Astrocyte (in vitro differentiated cells and primary cell): ENCODE data around the gene DNMT1. TPM values are rescaled to one million over a fixed set of nuclear protein-coding genes. Genes with fewer than 3 reads are reported as not detected.

Experiments
- DNase-seq: peaks from one replicate; pipeline ENCODE4 v3.0.0-alpha.2; 2010; ENCODE audit warnings: low read depth
- FAIRE-seq: peaks from 2 replicates; lab custom pipeline; 2011; peaks lifted over from hg19 to GRCh38; lab: Jason Lieb, UNC
- H2AFZ ChIP-seq: 2 replicates; pipeline ENCODE4 v1.6.0; 2012; ENCODE audit warnings: low read depth, low read length, inconsistent platforms
- H3K27ac ChIP-seq: 2 replicates; pipeline ENCODE4 v1.5.1; 2011; ENCODE audit warnings: low read depth, low read length, inconsistent platforms
- H3K27me3 ChIP-seq: 2 replicates; pipeline ENCODE4 v1.6.0; 2011; ENCODE audit warnings: low read length, inconsistent platforms; ENCODE audit not compliant: insufficient read depth
- H3K36me3 ChIP-seq: 2 replicates; pipeline ENCODE4 v1.5.1; 2011; ENCODE audit warnings: low read length, inconsistent platforms; ENCODE audit not compliant: insufficient read depth
- H3K4me1 ChIP-seq: 2 replicates; pipeline ENCODE4 v1.5.1; 2011; ENCODE audit warnings: low read length, inconsistent platforms; ENCODE audit not compliant: insufficient read depth
- H3K4me2 ChIP-seq: 2 replicates; pipeline ENCODE4 v1.6.0; 2012; ENCODE audit warnings: low read length, inconsistent platforms
- H3K4me3 ChIP-seq: 2 replicates; pipeline ENCODE4 v1.5.1; 2011; ENCODE audit warnings: low read depth, mild to moderate bottlenecking, low read length, inconsistent platforms; ENCODE audit not compliant: insufficient read depth
- H3K79me2 ChIP-seq: 2 replicates; pipeline ENCODE4 v1.6.0; 2012; ENCODE audit warnings: mild to moderate bottlenecking, low read length, inconsistent platforms; ENCODE audit not compliant: insufficient read depth
- H3K9ac ChIP-seq: 2 replicates; pipeline ENCODE4 v1.6.0; 2012; ENCODE audit warnings: mild to moderate bottlenecking, low read length, inconsistent platforms
- H3K9me3 ChIP-seq: 2 replicates; pipeline ENCODE4 v1.5.1; 2012; ENCODE audit warnings: low read depth, mild to moderate bottlenecking, low read length, inconsistent platforms; ENCODE audit not compliant: insufficient read depth
- H4K20me1 ChIP-seq: 2 replicates; pipeline ENCODE4 v1.6.0; 2012; ENCODE audit warnings: low read length, inconsistent platforms; ENCODE audit not compliant: insufficient read depth
- H3K27ac Mint-ChIP-seq: one replicate; pipeline ENCODE4 v1.8.0; 2021; ENCODE audit warnings: mild to moderate bottlenecking, mixed read lengths; ENCODE audit not compliant: unreplicated experiment
- H3K27me3 Mint-ChIP-seq: one replicate; pipeline ENCODE4 v1.8.0; 2021; ENCODE audit warnings: low read depth, mixed read lengths; ENCODE audit not compliant: unreplicated experiment
- H3K36me3 Mint-ChIP-seq: one replicate; pipeline ENCODE4 v1.8.0; 2021; ENCODE audit warnings: low read depth, mixed read lengths; ENCODE audit not compliant: unreplicated experiment
- H3K4me1 Mint-ChIP-seq: one replicate; pipeline ENCODE4 v1.8.0; 2021; ENCODE audit warnings: low read depth, mixed read lengths; ENCODE audit not compliant: unreplicated experiment
- H3K4me3 Mint-ChIP-seq: one replicate; pipeline ENCODE4 v1.8.0; 2021; ENCODE audit warnings: mild to moderate bottlenecking, moderate library complexity, mixed read lengths; ENCODE audit not compliant: unreplicated experiment
- H3K9me3 Mint-ChIP-seq: one replicate; pipeline ENCODE4 v1.8.0; 2021; ENCODE audit warnings: mild to moderate bottlenecking, mixed read lengths; ENCODE audit not compliant: unreplicated experiment
- EZH2 ChIP-seq: IDR thresholded peaks from 2 replicates; pipeline ENCODE4 v1.6.1; 2012; ENCODE audit warnings: mild to moderate bottlenecking, low read length, inconsistent platforms; ENCODE audit not compliant: insufficient read depth
- total RNA-seq: library from RNA; stranded (reverse); gene quantifications from 2 replicates; pipeline ENCODE4 v1.2.1, GENCODE V29; 2021
- TF ChIP-seq, protein P1 (sequence below): IDR thresholded peaks from 2 replicates; pipeline ENCODE4 v1.5.1; 2011; ENCODE audit warnings: low read depth, mild to moderate bottlenecking, inconsistent platforms, low read length, moderate library complexity; ENCODE audit not compliant: insufficient read depth

The DNMT1 gene
- total RNA-seq, 1 donor from 2014 or later: 50.6 TPM

DNA sequence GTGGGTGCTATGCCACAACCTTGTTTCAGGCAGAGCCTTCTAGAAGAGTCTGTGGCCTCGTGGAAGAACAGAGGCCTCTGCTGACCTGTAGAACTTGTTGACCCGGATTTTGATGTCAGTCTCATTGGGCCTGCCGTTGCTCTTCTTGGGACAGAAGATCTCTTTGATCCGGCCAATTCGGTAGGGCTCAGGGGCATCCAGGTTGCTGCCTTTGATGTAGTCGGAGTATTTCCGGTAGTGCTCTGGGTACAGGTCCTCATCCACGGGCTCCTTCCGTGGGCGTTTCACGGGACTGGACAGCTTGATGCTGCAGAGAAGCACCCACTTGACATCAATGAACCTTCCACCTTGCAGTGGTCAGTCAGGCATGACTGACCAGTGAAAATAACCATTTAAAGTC, 51.1 kb downstream of the DNMT1 start:
- H3K36me3 Mint-ChIP-seq: peaks cover 13% of the 10 kb centered on the region
- H3K27ac Mint-ChIP-seq: no peak overlapping the region
- FAIRE-seq: no peak
- H3K4me1 ChIP-seq: no peaks in the 10 kb centered on the region
- H3K79me2 ChIP-seq: no peaks in the 10 kb centered on the region
- no peaks in the 10 kb centered on the region for H3K4me1 Mint-ChIP-seq
- H3K4me3 Mint-ChIP-seq: no peak overlapping the region
- peaks cover 24% of the 10 kb centered on the region for H4K20me1 ChIP-seq
- H3K4me3 ChIP-seq: no peak overlapping the region
- TF ChIP-seq, protein P1, sequence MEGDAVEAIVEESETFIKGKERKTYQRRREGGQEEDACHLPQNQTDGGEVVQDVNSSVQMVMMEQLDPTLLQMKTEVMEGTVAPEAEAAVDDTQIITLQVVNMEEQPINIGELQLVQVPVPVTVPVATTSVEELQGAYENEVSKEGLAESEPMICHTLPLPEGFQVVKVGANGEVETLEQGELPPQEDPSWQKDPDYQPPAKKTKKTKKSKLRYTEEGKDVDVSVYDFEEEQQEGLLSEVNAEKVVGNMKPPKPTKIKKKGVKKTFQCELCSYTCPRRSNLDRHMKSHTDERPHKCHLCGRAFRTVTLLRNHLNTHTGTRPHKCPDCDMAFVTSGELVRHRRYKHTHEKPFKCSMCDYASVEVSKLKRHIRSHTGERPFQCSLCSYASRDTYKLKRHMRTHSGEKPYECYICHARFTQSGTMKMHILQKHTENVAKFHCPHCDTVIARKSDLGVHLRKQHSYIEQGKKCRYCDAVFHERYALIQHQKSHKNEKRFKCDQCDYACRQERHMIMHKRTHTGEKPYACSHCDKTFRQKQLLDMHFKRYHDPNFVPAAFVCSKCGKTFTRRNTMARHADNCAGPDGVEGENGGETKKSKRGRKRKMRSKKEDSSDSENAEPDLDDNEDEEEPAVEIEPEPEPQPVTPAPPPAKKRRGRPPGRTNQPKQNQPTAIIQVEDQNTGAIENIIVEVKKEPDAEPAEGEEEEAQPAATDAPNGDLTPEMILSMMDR: no peak
- TF ChIP-seq EZH2: no peak
- no peaks in the 10 kb centered on the region for H3K9me3 ChIP-seq
- no peaks in the 10 kb centered on the region for H3K9me3 Mint-ChIP-seq
- no peaks in the 10 kb centered on the region for H3K27me3 Mint-ChIP-seq
- no peak overlapping the region for H3K4me2 ChIP-seq
- no peak overlapping the region for H3K27ac ChIP-seq
- no peak overlapping the region for H2AFZ ChIP-seq
- no peak overlapping the region for H3K9ac ChIP-seq
- DNase-seq: no peak
- H3K27me3 ChIP-seq: no peaks in the 10 kb centered on the region
- peaks cover 47% of the 10 kb centered on the region for H3K36me3 ChIP-seq

DNA sequence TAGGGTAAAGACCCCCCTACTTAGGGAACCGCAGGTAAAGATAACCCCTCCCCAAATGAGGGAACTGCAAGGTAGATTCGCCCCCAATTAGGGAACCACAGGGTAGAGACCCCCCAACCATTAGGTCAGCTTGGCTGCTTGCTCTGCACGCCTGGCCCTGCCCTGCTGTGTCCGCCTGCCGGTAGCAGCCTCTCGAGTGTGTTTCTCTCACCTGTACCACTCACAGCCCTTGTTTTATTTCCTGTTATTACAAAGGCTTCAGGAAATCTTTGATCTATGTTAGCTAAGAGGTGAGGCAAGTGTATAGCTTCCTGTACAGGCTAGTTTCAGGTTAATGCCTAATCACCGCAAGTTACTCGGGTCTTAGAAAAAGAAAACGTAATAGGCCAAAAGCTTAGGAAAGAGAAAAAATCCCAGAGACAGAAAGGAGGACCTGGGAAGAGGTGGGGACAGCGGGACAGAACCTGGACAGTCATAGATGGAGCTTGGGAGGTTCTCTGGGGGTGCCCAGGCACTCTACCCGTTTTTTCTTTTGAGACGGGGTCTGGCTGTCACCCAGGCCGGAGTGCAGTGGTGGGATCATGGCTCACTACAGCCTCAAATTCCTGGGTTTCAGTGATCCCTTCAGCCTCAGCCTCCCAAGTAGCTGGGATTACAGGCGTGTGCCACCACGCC, 51.9 kb downstream of the DNMT1 start:
- Histone ChIP-seq H3K9me3 (no peaks in the 10 kb centered on the region), H3K9ac (no peak overlapping the region), H3K27me3 (no peaks in the 10 kb centered on the region), H3K36me3 (peaks cover 44% of the 10 kb centered on the region), H3K27ac (no peak overlapping the region), H3K4me1 (no peaks in the 10 kb centered on the region), H3K79me2 (no peaks in the 10 kb centered on the region), H4K20me1 (peaks cover 23% of the 10 kb centered on the region), H3K4me2 (no peak overlapping the region), H2AFZ (no peak overlapping the region), H3K4me3 (no peak overlapping the region)
- no peak for FAIRE-seq
- no peak overlapping the region for H3K4me3 Mint-ChIP-seq
- no peaks in the 10 kb centered on the region for H3K9me3 Mint-ChIP-seq
- no peak for DNase-seq
- no peak overlapping the region for H3K27ac Mint-ChIP-seq
- no peaks in the 10 kb centered on the region for H3K4me1 Mint-ChIP-seq
- H3K36me3 Mint-ChIP-seq: peaks cover 10% of the 10 kb centered on the region
- TF ChIP-seq, protein P1: no peak
- no peak for TF ChIP-seq EZH2
- H3K27me3 Mint-ChIP-seq: no peaks in the 10 kb centered on the region

DNA sequence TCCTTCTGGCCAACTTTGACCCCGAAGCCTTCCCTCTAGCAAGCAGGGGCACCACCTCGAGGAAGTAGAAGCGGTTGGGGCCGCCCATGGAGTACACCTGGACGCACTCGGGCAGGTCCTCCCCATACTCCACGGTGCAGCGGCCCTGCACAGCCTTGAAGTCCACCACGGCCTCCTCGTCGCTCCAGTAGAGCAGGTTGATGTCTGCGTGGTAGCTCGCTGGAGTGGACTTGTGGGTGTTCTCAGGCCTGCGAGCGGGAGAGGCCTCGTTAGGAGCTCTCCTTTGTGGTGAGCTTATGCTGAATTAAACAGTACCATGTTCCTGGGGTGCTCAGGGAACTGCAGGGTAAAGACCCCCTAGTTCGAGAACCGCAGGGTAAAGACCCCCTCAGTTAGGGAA, 52.8 kb downstream of the DNMT1 start:
- peaks cover 44% of the 10 kb centered on the region for H3K36me3 ChIP-seq

More for the DNA sequence above, 52.8 kb downstream of the DNMT1 start:
- no peak overlapping the region for H3K9ac ChIP-seq
- no peaks in the 10 kb centered on the region for H3K9me3 Mint-ChIP-seq
- no peak overlapping the region for H3K4me3 ChIP-seq
- no peak overlapping the region for H2AFZ ChIP-seq
- no peaks in the 10 kb centered on the region for H3K4me1 Mint-ChIP-seq
- H3K27me3 Mint-ChIP-seq: no peaks in the 10 kb centered on the region
- H3K27me3 ChIP-seq: no peaks in the 10 kb centered on the region
- no peak for DNase-seq
- no peaks in the 10 kb centered on the region for H3K9me3 ChIP-seq
- no peaks in the 10 kb centered on the region for H3K4me1 ChIP-seq
- H3K4me2 ChIP-seq: no peak overlapping the region
- FAIRE-seq: no peak
- peaks cover 12% of the 10 kb centered on the region for H3K36me3 Mint-ChIP-seq
- peaks cover 23% of the 10 kb centered on the region for H4K20me1 ChIP-seq
- H3K79me2 ChIP-seq: no peaks in the 10 kb centered on the region
- no peak overlapping the region for H3K27ac Mint-ChIP-seq
- H3K4me3 Mint-ChIP-seq: no peak overlapping the region
- no peak overlapping the region for H3K27ac ChIP-seq
- TF ChIP-seq EZH2: no peak
- TF ChIP-seq, protein P1: no peak
